HCT116 (cell line): ENCODE measurements around the gene CA11. TPM values are rescaled to one million over a fixed set of nuclear protein-coding genes. Genes with fewer than 3 reads are reported as not detected.

ENCODE experiments used
- ATAC-seq: fragments of 200-7000 bp; cut with Tn5 transposase; 2 replicates; pipeline ENCODE4 v1.9.1; 2020; ENCODE audit warnings: mild to moderate bottlenecking, moderate library complexity
- BruUV-seq: library from RNA; stranded (reverse); fragments of 400-500 nt; replicated peaks from 2 replicates; lab custom pipeline; 2021; lab: Mats Ljungman, UMichigan
- CTCF ChIA-PET: fragments of 300-600 bp; sonication (Branson Sonifier 250); formaldehyde crosslinking; loops from one replicate; lab custom pipeline; 2021; ENCODE audit warnings: antibody characterized with exemption; lab: Charles Lee
- POLR2A ChIA-PET: fragments of 300-600, 350-600 bp; sonication (Branson Sonifier 250); formaldehyde crosslinking; loops from one replicate; lab custom pipeline; 2021; ENCODE audit warnings: antibody characterized with exemption; lab: Charles Lee
- RAD21 ChIA-PET, 2 experiments: fragments of 300-600 bp; sonication (Branson Sonifier 250); formaldehyde crosslinking; loops; one replicate each; lab custom pipeline; 2023; ENCODE audit warnings: low total read pairs in 2 of 2; ENCODE audit not compliant: uncharacterized antibody in 2 of 2, unreplicated experiment in 2 of 2, low non-redundant PET in 1 of 2; lab: Charles Lee
- DNase-seq: peaks from one replicate; pipeline ENCODE4 v3.0.0-alpha.2; 2010; ENCODE audit warnings: low read depth, low spot score
- H2AFZ ChIP-seq: fragments of 200-600 bp; shearing (Covaris generic), sonication (generic); 2 replicates; pipeline ENCODE4 v1.6.1; 2017; ENCODE audit warnings: low read depth, mixed run types, mixed read lengths, antibody characterized with exemption, low read length; ENCODE audit not compliant: poor library complexity, severe bottlenecking
- H3K27ac ChIP-seq: 2 replicates; pipeline ENCODE4 v1.5.1; 2012; ENCODE audit warnings: low read depth, low read length
- H3K27me3 ChIP-seq: fragments of 200-600 bp; sonication (generic); 2 replicates; pipeline ENCODE4 v1.6.1; 2016; ENCODE audit warnings: mixed run types, low read length, mixed read lengths; ENCODE audit not compliant: insufficient read depth
- H3K36me3 ChIP-seq, 2 experiments: fragments of 200-500 bp in 1 of 2; fragments of 200-600 bp in 1 of 2; sonication (Bioruptor generic) in 1 of 2; sonication (generic) in 1 of 2; 2 replicates each; pipeline versions ENCODE4 v1.5.1 to v1.6.1; 2014 to 2016; ENCODE audit warnings: low read length in 2 of 2, inconsistent platforms in 1 of 2, mixed read lengths in 1 of 2, mixed run types in 1 of 2; ENCODE audit not compliant: insufficient read depth in 2 of 2, control insufficient read depth in 1 of 2
- H3K4me1 ChIP-seq, 2 experiments: fragments of 200-600 bp in 1 of 2; sonication (generic) in 1 of 2; 2 replicates each; pipeline versions ENCODE4 v1.5.1 to v1.6.1; 2012 to 2017; ENCODE audit warnings: low read length in 2 of 2, inconsistent platforms in 1 of 2, mild to moderate bottlenecking in 1 of 2, mixed read lengths in 1 of 2, mixed run types in 1 of 2, moderate library complexity in 1 of 2; ENCODE audit not compliant: insufficient read depth in 2 of 2, control insufficient read depth in 1 of 2
- H3K4me2 ChIP-seq: fragments of 200-600 bp; sonication (generic); 2 replicates; pipeline ENCODE4 v1.6.1; 2017; ENCODE audit warnings: mixed run types, low read length, mixed read lengths
- H3K4me3 ChIP-seq, 2 experiments: fragments of 200-600 bp in 1 of 2; sonication (generic) in 1 of 2; replicated peaks in 1 of 2; 2 replicates each; pipeline ENCODE4 v1.5.1; 2011 to 2016; ENCODE audit warnings: low read length in 2 of 2, control low read depth in 1 of 2, low read depth in 1 of 2, mild to moderate bottlenecking in 1 of 2, mixed read lengths in 1 of 2, mixed run types in 1 of 2
- H3K79me2 ChIP-seq: fragments of 200-600 bp; sonication (generic); 2 replicates; pipeline ENCODE4 v1.6.1; 2017; ENCODE audit warnings: mild to moderate bottlenecking, mixed run types, low read length, moderate library complexity, mixed read lengths; ENCODE audit not compliant: insufficient read depth
- H3K9ac ChIP-seq: fragments of 200-600 bp; sonication (generic); 2 replicates; pipeline ENCODE4 v1.6.1; 2016; ENCODE audit warnings: low read length, mixed read lengths
- H3K9me2 ChIP-seq: fragments of 200-600 bp; sonication (generic), shearing (Covaris generic); 2 replicates; pipeline ENCODE4 v1.6.1; 2017; ENCODE audit warnings: mixed run types, mild to moderate bottlenecking, moderate library complexity; ENCODE audit not compliant: insufficient read depth
- H3K9me3 ChIP-seq, 2 experiments: fragments of 200-500 bp in 1 of 2; fragments of 200-600 bp in 1 of 2; sonication (Bioruptor generic) in 1 of 2; sonication (generic) in 1 of 2; 2 replicates each; pipeline ENCODE4 v1.6.1; 2014 to 2017; ENCODE audit warnings: low read length in 2 of 2, mixed read lengths in 2 of 2, inconsistent platforms in 1 of 2, low read depth in 1 of 2, mild to moderate bottlenecking in 1 of 2, mixed run types in 1 of 2, moderate library complexity in 1 of 2; ENCODE audit not compliant: control insufficient read depth in 1 of 2, insufficient read depth in 1 of 2
- H4K20me1 ChIP-seq: fragments of 200-600 bp; sonication (generic), shearing (Covaris generic); 2 replicates; pipeline ENCODE4 v1.6.1; 2017; ENCODE audit warnings: mixed run types, mild to moderate bottlenecking, moderate library complexity; ENCODE audit not compliant: insufficient read depth
- CEBPB ChIP-seq: IDR thresholded peaks from 2 replicates; pipeline ENCODE4 v1.6.1; 2012; ENCODE audit warnings: low read depth
- CTCF ChIP-seq, 3 experiments: fragments of 200-600 bp in 1 of 3; sonication (generic) in 1 of 3; IDR thresholded peaks in 2 of 3; conservative IDR thresholded peaks in 1 of 3; 2 replicates each; pipeline ENCODE4 v1.5.1; 2012 to 2017; ENCODE audit warnings: low read depth in 2 of 3, low read length in 2 of 3, antibody characterized with exemption in 1 of 3, borderline replicate concordance in 1 of 3, control low read depth in 1 of 3, mild to moderate bottlenecking in 1 of 3, mixed read lengths in 1 of 3, mixed run types in 1 of 3, moderate library complexity in 1 of 3; ENCODE audit not compliant: insufficient read depth in 1 of 3
- MAX ChIP-seq: IDR thresholded peaks from 2 replicates; pipeline ENCODE4 v1.6.1; 2012
- POLR2A ChIP-seq: IDR thresholded peaks from 2 replicates; pipeline ENCODE4 v1.7.0; 2011; ENCODE audit warnings: borderline replicate concordance; ENCODE audit not compliant: insufficient read depth, insufficient read length; ENCODE audit errors: extremely low read depth
- POLR2AphosphoS5 ChIP-seq: IDR thresholded peaks from 2 replicates; pipeline ENCODE4 v1.6.1; 2011; ENCODE audit warnings: mild to moderate bottlenecking, low read depth, low read length, moderate library complexity
- SIN3A ChIP-seq: IDR thresholded peaks from 2 replicates; pipeline ENCODE4 v1.6.1; 2012; ENCODE audit warnings: low read depth
- TCF7L2 ChIP-seq: IDR thresholded peaks from 2 replicates; pipeline ENCODE4 v1.7.0; 2011; ENCODE audit warnings: borderline replicate concordance, inconsistent platforms; ENCODE audit not compliant: insufficient read depth, insufficient read length; ENCODE audit errors: extremely low read depth
- YY1 ChIP-seq: IDR thresholded peaks from 2 replicates; pipeline ENCODE4 v1.6.1; 2011; ENCODE audit warnings: low read length, low read depth, moderate library complexity, mild to moderate bottlenecking; ENCODE audit not compliant: insufficient replicate concordance; ENCODE audit errors: extremely low read depth
- ZBTB33 ChIP-seq: IDR thresholded peaks from 2 replicates; pipeline ENCODE4 v1.6.1; 2011; ENCODE audit warnings: mild to moderate bottlenecking, low read length, moderate library complexity; ENCODE audit not compliant: insufficient replicate concordance; ENCODE audit errors: extremely low read depth
- intact Hi-C: fragments of 100-400 bp; cut with micrococcal nuclease; formaldehyde crosslinking; loops from 2 replicates; pipeline ENCODE4 v1.10.0; 2022
- total RNA-seq: library from RNA; stranded (reverse); gene quantifications from one replicate; pipeline ENCODE4 v1.2.1, GENCODE V29; 2021; ENCODE audit not compliant: unreplicated experiment

The CA11 gene
- total RNA-seq, 1 experiment from 2014 or later = 29.6 TPM

- H3K9me2 ChIP-seq = no peaks in the 10 kb centered on the region
- peak overlapping the region; percentile 93 for H3K4me2 ChIP-seq
- peak; percentile 98 for DNase-seq
- H3K27me3 ChIP-seq = no peaks in the 10 kb centered on the region
- peaks cover 22 to 61% of the 10 kb centered on the region in 2 experiments for H3K4me1 ChIP-seq
- ChIA-PET POLR2A (interaction anchor here (0.7 to 2.3 kb wide), 4 partner anchors 8 to 22 kb away, joined by 3 to 16 read pairs (median 8); partner anchors contain the start of genes CA11, RPL18 and SPHK2), RAD21 (no interaction called here), CTCF (interaction anchor here (0.6 kb wide), 1 partner anchor 8 kb away, joined by 5 read pairs; the partner anchor contains the start of gene CA11)
- H3K4me3 ChIP-seq = peak overlapping the region; percentile 57 to 83
- no peaks in the 10 kb centered on the region for H3K9me3 ChIP-seq
- no TSS peak for BruUV-seq
- no peaks in the 10 kb centered on the region for H3K36me3 ChIP-seq
- intact Hi-C loops = no loop called here
- no peaks in the 10 kb centered on the region for H4K20me1 ChIP-seq
- H3K9ac ChIP-seq = peak overlapping the region; percentile 96
- TF ChIP-seq CTCF (IDR thresholded peaks at IDR 0.05 in 2 of 3, conservative IDR thresholded peaks at IDR 0.05 in 1 of 3; ENCODE audit: borderline replicate concordance in 1 of 3, insufficient read depth in 1 of 3, low read depth in 2 of 3, low read length in 2 of 3) (peak in 2 of 3 experiments; percentile 16 to 25; a peak in 2 of 6 replicates), TCF7L2 (peak; percentile 79), POLR2A (peak; percentile 51), MAX (no peak), ZBTB33 (no peak), YY1 (no peak), CEBPB (no peak), POLR2AphosphoS5 (peak; percentile 72), SIN3A (no peak)
- peaks cover 17% of the 10 kb centered on the region for H3K79me2 ChIP-seq
- peak overlapping the region; percentile 95 for H3K27ac ChIP-seq
- H2AFZ ChIP-seq = no peak overlapping the region
- peak; percentile 52 for ATAC-seq
These were observed 7.8 kb downstream of the CA11 start for GRCh38 chr19:48637948-48638830.
